Smooth muscle cell (in vitro differentiated cells): Measurements from ENCODE around the gene WNK3. TPM values are rescaled to one million over a fixed set of nuclear protein-coding genes. Genes with fewer than 3 reads are reported as not detected.

Experiments
- DNase-seq: peaks from one replicate; lab custom pipeline; 2025; ENCODE audit not compliant: unreplicated experiment; lab: John Stamatoyannopoulos, UW
- H2AFZ ChIP-seq: fragments of 200-600 bp; sonication (generic); 2 replicates; pipeline ENCODE4 v1.6.0; 2016; ENCODE audit warnings: antibody characterized with exemption, low read depth, mild to moderate bottlenecking
- H3F3A ChIP-seq: fragments of 200-600 bp; sonication (generic); 2 replicates; pipeline ENCODE4 v1.6.0; 2017; ENCODE audit warnings: antibody characterized with exemption, low read depth
- H3K27ac ChIP-seq: fragments of 200-600 bp; sonication (generic); 2 replicates; pipeline ENCODE4 v1.5.1; 2016; ENCODE audit warnings: low read depth, mild to moderate bottlenecking
- H3K27me3 ChIP-seq: fragments of 200-600 bp; sonication (generic); 2 replicates; pipeline ENCODE4 v1.6.1; 2016; ENCODE audit warnings: low read depth, mild to moderate bottlenecking
- H3K36me3 ChIP-seq: fragments of 200-600 bp; sonication (generic); 2 replicates; pipeline ENCODE4 v1.5.1; 2016; ENCODE audit warnings: low read depth
- H3K4me1 ChIP-seq: fragments of 200-600 bp; sonication (generic); 2 replicates; pipeline ENCODE4 v1.5.1; 2016; ENCODE audit warnings: low read depth
- H3K4me2 ChIP-seq: fragments of 200-600 bp; sonication (generic); 2 replicates; pipeline ENCODE4 v1.6.0; 2016; ENCODE audit warnings: mild to moderate bottlenecking
- H3K4me3 ChIP-seq: fragments of 200-600 bp; sonication (generic); 2 replicates; pipeline ENCODE4 v1.5.1; 2016; ENCODE audit warnings: mild to moderate bottlenecking
- H3K79me2 ChIP-seq: fragments of 200-600 bp; sonication (generic); 2 replicates; pipeline ENCODE4 v1.6.0; 2016; ENCODE audit warnings: low read depth, mild to moderate bottlenecking
- H3K9ac ChIP-seq: fragments of 200-600 bp; sonication (generic); 2 replicates; pipeline ENCODE4 v1.6.0; 2016; ENCODE audit warnings: low read depth
- H3K9me3 ChIP-seq: fragments of 200-600 bp; sonication (generic); replicated peaks from 2 replicates; pipeline ENCODE4 v1.5.1; 2016; ENCODE audit warnings: low read depth
- H4K20me1 ChIP-seq: fragments of 200-600 bp; sonication (generic); 2 replicates; pipeline ENCODE4 v1.6.0; 2016; ENCODE audit warnings: low read depth
- CTCF ChIP-seq: fragments of 200-600 bp; sonication (generic); IDR thresholded peaks from 2 replicates; pipeline ENCODE4 v1.5.1; 2017; ENCODE audit warnings: borderline replicate concordance, mild to moderate bottlenecking, antibody characterized with exemption; ENCODE audit not compliant: insufficient read depth, poor library complexity, severe bottlenecking
- WGBS: methylation state at CpG from one replicate; pipeline ENCODE4 v1.1.7; 2016; ENCODE audit warnings: low lambda C conversion rate; 5-methylcytosine and 5-hydroxymethylcytosine counted together
- polyA plus RNA-seq: library from polyadenylated mRNA; unstranded; fragments of >200 nt; fragmentation: Nextera tagmentation; extraction: Ambion mirVana; gene quantifications from 2 replicates; pipeline ENCODE4 v1.2.1, GENCODE V29; 2016
- total RNA-seq: library from RNA; depleted of rRNA; stranded (reverse); fragments of >200 nt; gene quantifications from 2 replicates; pipeline ENCODE4 v1.2.3, GENCODE V29; 2014

The WNK3 gene
- total and polyA plus RNA-seq, 2 experiments from 2014 or later: 3.6 to 5.4 TPM

DNA sequence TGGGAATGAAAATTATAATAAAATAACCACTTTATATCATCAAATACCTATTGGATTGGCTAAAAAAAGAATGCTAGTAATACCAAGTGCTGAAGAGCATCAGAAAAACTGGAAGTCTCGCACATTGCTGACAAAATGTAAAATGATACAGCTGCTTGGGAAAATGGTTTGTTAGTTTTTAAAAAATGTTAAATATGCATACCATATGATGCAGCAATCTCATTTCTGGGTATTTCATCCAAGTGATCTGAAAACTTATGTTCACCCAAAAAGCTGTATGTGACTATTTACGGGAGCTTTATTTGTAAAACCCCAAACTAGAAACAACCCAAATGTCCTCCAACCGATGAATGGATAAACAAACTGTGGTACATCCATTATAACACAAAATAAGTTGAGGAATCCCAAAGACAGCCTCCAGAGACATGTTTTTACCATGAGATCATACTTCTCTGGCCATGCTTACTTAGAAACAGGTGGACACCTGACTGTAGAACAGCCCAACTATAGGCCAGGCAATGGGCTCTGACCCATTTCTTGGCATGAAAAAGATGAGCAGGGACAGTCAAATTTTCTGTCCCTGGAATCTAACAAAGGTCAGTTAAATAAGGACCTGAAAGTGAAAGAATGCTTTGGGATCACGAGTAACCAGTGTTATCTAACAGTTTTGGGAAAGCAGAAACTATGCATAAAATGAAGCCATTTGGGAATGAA is 127.3 kb downstream of the WNK3 start:
- Histone ChIP-seq H3K27me3 (no peaks in the 10 kb centered on the region), H4K20me1 (no peaks in the 10 kb centered on the region), H3K27ac (no peak overlapping the region), H3F3A (no peaks in the 10 kb centered on the region), H3K9me3 (no peaks in the 10 kb centered on the region), H3K9ac (no peak overlapping the region), H3K36me3 (no peaks in the 10 kb centered on the region), H3K4me2 (no peak overlapping the region), H3K4me3 (no peak overlapping the region), H3K4me1 (no peaks in the 10 kb centered on the region), H3K79me2 (no peaks in the 10 kb centered on the region), H2AFZ (no peak overlapping the region)
- no peak for TF ChIP-seq CTCF
- no peak for DNase-seq
- WGBS: 82% methylated on average over 4 of the region's 4 CpGs

- Histone ChIP-seq H3K27ac (no peak overlapping the region), H4K20me1 (no peaks in the 10 kb centered on the region), H3K36me3 (no peaks in the 10 kb centered on the region), H3K9ac (no peak overlapping the region), H3K9me3 (no peaks in the 10 kb centered on the region), H3F3A (no peaks in the 10 kb centered on the region), H3K27me3 (no peaks in the 10 kb centered on the region), H3K4me3 (no peak overlapping the region), H2AFZ (no peak overlapping the region), H3K79me2 (no peaks in the 10 kb centered on the region), H3K4me1 (no peaks in the 10 kb centered on the region), H3K4me2 (no peak overlapping the region)
- 72% methylated on average over 2 of the region's 2 CpGs for WGBS
- DNase-seq: no peak
- TF ChIP-seq CTCF: no peak
Measured at GRCh38 chrX:54223581-54223980, 134.3 kb downstream of the WNK3 start.

DNA sequence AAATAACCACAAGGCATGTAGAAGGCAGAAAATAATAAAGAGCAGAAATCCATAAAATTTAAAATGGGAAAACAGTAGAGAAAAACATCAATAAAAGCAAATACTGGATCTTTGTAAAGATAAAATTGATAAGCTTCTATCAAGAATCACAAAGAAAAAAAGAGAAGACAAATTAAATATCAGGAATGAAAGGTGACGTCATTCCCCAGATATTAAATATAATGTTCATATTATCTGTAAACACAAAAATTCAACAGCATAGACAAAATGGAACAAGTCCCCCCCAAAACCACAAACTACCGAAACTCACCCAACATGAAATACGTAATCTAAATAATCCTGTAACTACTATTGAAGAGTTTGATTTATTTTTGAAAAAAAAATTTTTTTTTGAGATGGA is 144.2 kb downstream of the WNK3 start:
- no peaks in the 10 kb centered on the region for H3K79me2 ChIP-seq

More for the DNA sequence above, 144.2 kb downstream of the WNK3 start:
- no peaks in the 10 kb centered on the region for H4K20me1 ChIP-seq
- no peaks in the 10 kb centered on the region for H3F3A ChIP-seq
- no peak overlapping the region for H3K4me2 ChIP-seq
- no peaks in the 10 kb centered on the region for H3K9me3 ChIP-seq
- 86% methylated on average over 3 of the region's 3 CpGs for WGBS
- no peaks in the 10 kb centered on the region for H3K36me3 ChIP-seq
- no peak for TF ChIP-seq CTCF
- no peak overlapping the region for H2AFZ ChIP-seq
- H3K4me3 ChIP-seq: no peak overlapping the region
- no peak for DNase-seq
- H3K9ac ChIP-seq: no peak overlapping the region
- no peaks in the 10 kb centered on the region for H3K27me3 ChIP-seq
- no peak overlapping the region for H3K27ac ChIP-seq
- no peaks in the 10 kb centered on the region for H3K4me1 ChIP-seq
